ENCODE results near the gene DGAT2. TPM values are rescaled to one million over a fixed set of nuclear protein-coding genes. Genes with fewer than 3 reads are reported as not detected.

Gene DGAT2
- total RNA-seq, 1 experiment from 2014 or later = 2.8 TPM

DNA sequence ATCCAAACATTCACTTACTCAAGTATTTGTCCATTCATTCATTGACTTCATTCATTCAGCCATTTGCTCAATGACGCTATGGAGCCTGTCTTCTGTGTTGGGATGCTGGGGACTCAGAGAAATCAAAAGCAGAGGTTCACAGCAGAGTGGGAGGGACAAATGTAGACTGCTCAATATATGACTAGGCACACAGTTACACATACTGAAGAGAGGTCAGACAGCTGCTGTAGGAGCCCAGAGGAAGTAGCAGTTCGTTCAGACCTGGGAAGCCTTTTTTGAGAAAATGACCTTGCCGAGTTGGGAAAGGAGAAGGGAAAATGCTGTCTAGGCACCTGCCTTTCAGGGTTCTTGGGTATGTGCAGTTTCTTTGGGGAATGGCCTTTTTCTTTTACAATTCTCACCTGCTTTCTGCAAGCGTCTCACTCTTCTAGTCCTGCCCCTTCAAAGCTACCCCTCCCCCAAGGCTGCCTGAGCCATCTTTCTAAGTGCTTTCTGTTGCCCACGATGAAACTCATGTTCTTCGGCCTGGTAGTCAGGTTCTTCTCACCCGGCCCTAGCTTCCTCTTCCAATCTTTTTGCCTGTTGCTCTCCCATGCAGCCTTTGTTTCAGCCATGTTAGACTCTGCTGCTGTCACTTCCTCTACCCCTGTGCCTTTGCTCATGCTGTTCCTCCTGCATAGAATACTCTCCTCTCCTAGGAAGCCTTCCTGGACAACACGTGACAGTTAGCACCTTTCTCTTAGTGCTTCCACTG is 42.2 kb downstream of the DGAT2 start:
- no peak for DNase-seq
- Histone ChIP-seq H4K8ac (replicated peaks; ENCODE audit: insufficient read length, low read depth, low read length) (no peak overlapping the region), H3T11ph (ENCODE audit: low read length) (no peak overlapping the region), H2BK20ac (ENCODE audit: low read depth, low read length, poor library complexity, severe bottlenecking) (no peak overlapping the region), H3K4me1 (ENCODE audit: insufficient read depth, low read length) (no peaks in the 10 kb centered on the region), H2BK120ac (ENCODE audit: low read depth, low read length, poor library complexity, severe bottlenecking) (no peak overlapping the region), H3K14ac (ENCODE audit: insufficient read depth, low read length) (no peak overlapping the region), H2AK5ac (ENCODE audit: insufficient read length, low read length) (no peak overlapping the region), H3K23me2 (ENCODE audit: insufficient read length, low read depth, low read length, poor library complexity, severe bottlenecking) (peaks cover 5% of the 10 kb centered on the region), H3K27me3 (ENCODE audit: insufficient read depth, low read length) (no peaks in the 10 kb centered on the region), H4K20me1 (ENCODE audit: control insufficient read depth, insufficient read depth, insufficient read length) (no peaks in the 10 kb centered on the region), H2AFZ (ENCODE audit: low read length) (no peak overlapping the region), H3K9ac (ENCODE audit: extremely low read depth, insufficient read length, low read length) (no peak overlapping the region), H3K79me1 (ENCODE audit: insufficient read depth, low read depth, low read length, poor library complexity, severe bottlenecking) (no peaks in the 10 kb centered on the region), H4K5ac (ENCODE audit: insufficient read length, low read depth, low read length) (no peak overlapping the region), H2BK12ac (ENCODE audit: insufficient read length, low read depth, low read length) (no peak overlapping the region), H3K27ac (ENCODE audit: insufficient read length, low read depth, low read length) (no peak overlapping the region), H3K4ac (ENCODE audit: low read depth, low read length) (no peak overlapping the region), H2BK15ac (ENCODE audit: low read depth, low read length) (no peak overlapping the region), H3K56ac (ENCODE audit: insufficient read length, low read depth, low read length) (no peak overlapping the region), H2BK5ac (ENCODE audit: insufficient read length, low read length) (no peak overlapping the region), H3K23ac (ENCODE audit: insufficient read length, low read depth, low read length) (no peak overlapping the region), H3K9me3 (ENCODE audit: control insufficient read depth, low read depth, low read length) (no peaks in the 10 kb centered on the region), H3K4me2 (ENCODE audit: insufficient read depth, insufficient read length, low read length) (no peak overlapping the region), H3K79me2 (ENCODE audit: insufficient read depth, low read length) (no peaks in the 10 kb centered on the region; the same call in 1 of the 2 replicates), H3K18ac (ENCODE audit: insufficient read length, low read depth, low read length) (no peak overlapping the region), H4K91ac (ENCODE audit: insufficient read length, low read depth, low read length) (no peak overlapping the region)
- H3K4me3 Mint-ChIP-seq = no peak overlapping the region
- H3K27me3 Mint-ChIP-seq (ENCODE audit: low read depth) = no peaks in the 10 kb centered on the region
- WGBS (ENCODE audit: extremely low coverage, insufficient read length, low lambda C conversion rate) = no CpG with 5 or more reads among the region's 8 CpGs
- no peak for TF ChIP-seq CTCF (conservative IDR thresholded peaks at IDR 0.05)
- peak overlapping the region in 1 of 3 experiments; percentile 31; a peak in 1 of 7 replicates for H3K27ac Mint-ChIP-seq
- H3K9me3 Mint-ChIP-seq = no peaks in the 10 kb centered on the region
- peaks cover 16 to 18% of the 10 kb centered on the region in 2 experiments for H3K4me1 Mint-ChIP-seq
- H3K36me3 Mint-ChIP-seq (ENCODE audit: insufficient read depth in 1 of 3, low read depth in 3 of 3) = no peaks in the 10 kb centered on the region
